Activated naive CD4-positive, alpha-beta T cell (primary cell): ENCODE data around the gene MYO3B.
"Not testable (repeated sequence)": the region's sequence is repeated elsewhere in the genome, so short reads cannot be mapped to it uniquely, and the experiment has no call there.

Experiments
- DNase-seq, 4 experiments: peaks; one replicate each; lab custom pipeline; 2025; lab: John Stamatoyannopoulos, UW

The MYO3B gene

GRCh38 chr2:170339750-170340692 lies 162.1 kb downstream of the MYO3B start:
- no peak for DNase-seq

- no peak for DNase-seq
Measured at GRCh38 chr2:170340693-170341068, 162.7 kb downstream of the MYO3B start.

GRCh38 chr2:170341684-170342623 lies 164.0 kb downstream of the MYO3B start:
- no peak for DNase-seq

- no peak for DNase-seq
Measured at GRCh38 chr2:170344663-170345346, 166.9 kb downstream of the MYO3B start.

GRCh38 chr2:170345607-170346006 lies 167.7 kb downstream of the MYO3B start:
- DNase-seq = no peak

- DNase-seq = not testable (repeated sequence)
Measured at GRCh38 chr2:170349269-170349668, 171.3 kb downstream of the MYO3B start.

- DNase-seq = no peak
Measured at GRCh38 chr2:170350929-170351826, 173.2 kb downstream of the MYO3B start.

- DNase-seq = no peak
Measured at GRCh38 chr2:170353723-170354122, 175.8 kb downstream of the MYO3B start.

- DNase-seq = no peak
Measured at GRCh38 chr2:170354388-170354787, 176.4 kb downstream of the MYO3B start.

- no peak for DNase-seq
Measured at GRCh38 chr2:170354855-170355780, 177.2 kb downstream of the MYO3B start.

GRCh38 chr2:170359466-170359865 lies 181.5 kb downstream of the MYO3B start:
- DNase-seq = no peak

- no peak for DNase-seq
Measured at GRCh38 chr2:170360546-170361089, 182.7 kb downstream of the MYO3B start.

- peak in 3 of 4 experiments; percentile 5 to 13 (median 8) for DNase-seq
Measured at GRCh38 chr2:170361090-170361936, 183.4 kb downstream of the MYO3B start.

- no peak for DNase-seq
Measured at GRCh38 chr2:170362313-170362870, 184.4 kb downstream of the MYO3B start.

GRCh38 chr2:170362871-170363631 lies 185.1 kb downstream of the MYO3B start:
- DNase-seq = no peak

- DNase-seq = no peak
Measured at GRCh38 chr2:170365003-170365402, 187.1 kb downstream of the MYO3B start.

GRCh38 chr2:170365686-170366085 lies 187.7 kb downstream of the MYO3B start:
- no peak for DNase-seq

GRCh38 chr2:170368370-170368769 lies 190.4 kb downstream of the MYO3B start:
- no peak for DNase-seq
